SK-N-SH (cell line): ENCODE measurements around the gene GALNT16. TPM values are rescaled to one million over a fixed set of nuclear protein-coding genes. Genes with fewer than 3 reads are reported as not detected.

Source experiments
- CTCF ChIA-PET: fragments of 300-600, 350-600 bp; formaldehyde crosslinking; extraction: SDS; loops from one replicate; lab custom pipeline; 2021; lab: Yijun Ruan, JAX
- POLR2A ChIA-PET: fragments of 350-600 bp; sonication (Branson Sonifier 250); formaldehyde crosslinking; extraction: SDS; loops from one replicate; lab custom pipeline; 2020; ENCODE audit warnings: antibody characterized with exemption, inconsistent platforms; lab: Yijun Ruan, JAX
- DNase-seq: peaks from one replicate; pipeline ENCODE4 v3.0.0; 2012
- H2AFZ ChIP-seq: fragments of 200-600 bp; sonication (generic); 2 replicates; pipeline ENCODE4 v1.8.1; 2016; ENCODE audit warnings: antibody characterized with exemption, mild to moderate bottlenecking, low read depth
- H3F3A ChIP-seq: fragments of 200-600 bp; sonication (generic); replicated peaks from 2 replicates; pipeline ENCODE3; 2016; ENCODE audit warnings: antibody characterized with exemption, mild to moderate bottlenecking; ENCODE audit not compliant: insufficient read depth
- H3K27ac ChIP-seq, 2 experiments: fragments of 200-500 bp in 1 of 2; fragments of 200-600 bp in 1 of 2; sonication (Bioruptor generic) in 1 of 2; sonication (generic), shearing (Covaris generic) in 1 of 2; 2 replicates each; pipeline versions ENCODE4 v1.5.1 to v1.6.1; 2014 to 2016; ENCODE audit warnings: low read depth in 2 of 2, inconsistent platforms in 1 of 2, low read length in 1 of 2, mild to moderate bottlenecking in 1 of 2, mixed read lengths in 1 of 2
- H3K27me3 ChIP-seq: fragments of 200-600 bp; sonication (generic), shearing (Covaris generic); 2 replicates; pipeline ENCODE4 v1.6.1; 2016; ENCODE audit warnings: mixed run types; ENCODE audit not compliant: insufficient read depth
- H3K36me3 ChIP-seq, 2 experiments: fragments of 200-500 bp in 1 of 2; fragments of 200-600 bp in 1 of 2; sonication (Bioruptor generic) in 1 of 2; sonication (generic) in 1 of 2; replicated peaks in 1 of 2; 2 replicates each; pipeline versions ENCODE3 to v1.5.1; 2014 to 2016; ENCODE audit warnings: low read length in 1 of 2, mild to moderate bottlenecking in 1 of 2; ENCODE audit not compliant: insufficient read depth in 2 of 2, control insufficient read depth in 1 of 2
- H3K4me1 ChIP-seq, 2 experiments: fragments of 200-500 bp in 1 of 2; fragments of 200-600 bp in 1 of 2; sonication (Bioruptor generic) in 1 of 2; sonication (generic), shearing (Covaris generic) in 1 of 2; 2 replicates each; pipeline versions ENCODE4 v1.5.1 to v1.6.1; 2014 to 2016; ENCODE audit warnings: low read depth in 1 of 2, low read length in 1 of 2, mixed run types in 1 of 2; ENCODE audit not compliant: insufficient read depth in 2 of 2, control insufficient read depth in 1 of 2
- H3K4me2 ChIP-seq: fragments of 200-600 bp; sonication (generic), shearing (Covaris generic); 2 replicates; pipeline ENCODE4 v1.6.1; 2017; ENCODE audit warnings: mixed run types
- H3K4me3 ChIP-seq, 2 experiments: fragments of 200-500 bp in 1 of 2; fragments of 200-600 bp in 1 of 2; sonication (Bioruptor generic) in 1 of 2; sonication (generic), shearing (Covaris generic) in 1 of 2; 2 replicates each; pipeline versions ENCODE4 v1.5.1 to v1.8.1; 2014 to 2016; ENCODE audit warnings: low read depth in 2 of 2, inconsistent platforms in 1 of 2, low read length in 1 of 2, mild to moderate bottlenecking in 1 of 2, mixed read lengths in 1 of 2, moderate library complexity in 1 of 2
- H3K79me2 ChIP-seq: fragments of 200-600 bp; sonication (generic); 2 replicates; pipeline ENCODE4 v1.8.1; 2017; ENCODE audit warnings: mild to moderate bottlenecking; ENCODE audit not compliant: insufficient read depth
- H3K9ac ChIP-seq: fragments of 200-600 bp; sonication (generic); 2 replicates; pipeline ENCODE4 v1.6.1; 2017; ENCODE audit warnings: mixed run types
- H3K9me2 ChIP-seq: fragments of 200-600 bp; sonication (generic); 2 replicates; pipeline ENCODE4 v1.6.1; 2017; ENCODE audit warnings: mixed run types
- H3K9me3 ChIP-seq: fragments of 200-600 bp; sonication (generic); 2 replicates; pipeline ENCODE4 v1.6.1; 2017; ENCODE audit warnings: mixed run types, mild to moderate bottlenecking, moderate library complexity
- H4K20me1 ChIP-seq: fragments of 200-600 bp; sonication (generic); 2 replicates; pipeline ENCODE4 v1.6.1; 2017; ENCODE audit warnings: mild to moderate bottlenecking, mixed run types; ENCODE audit not compliant: insufficient read depth
- ELF1 ChIP-seq: IDR thresholded peaks from 2 replicates; pipeline ENCODE4 v1.4.0; 2012
- EP300 ChIP-seq, 2 experiments: IDR thresholded peaks; 2 replicates each; pipeline versions ENCODE4 v1.4.0 to v1.6.1; 2012; ENCODE audit warnings: borderline replicate concordance in 1 of 2, low read depth in 1 of 2, low read length in 1 of 2
- EZH2phosphoT487 ChIP-seq: fragments of 200-600 bp; sonication (generic); IDR thresholded peaks from 2 replicates; pipeline ENCODE4 v1.6.1; 2017; ENCODE audit warnings: low read depth, mixed run types, mild to moderate bottlenecking, antibody characterized with exemption, moderate library complexity, borderline replicate concordance
- FOXJ3 ChIP-seq: sonication (generic); formaldehyde crosslinking; IDR thresholded peaks from 2 replicates; pipeline ENCODE4 v1.5.1; 2020; ENCODE audit warnings: mild to moderate bottlenecking, missing genetic modification reagents
- FOXM1 ChIP-seq: IDR thresholded peaks from 2 replicates; pipeline ENCODE4 v1.4.0; 2012; ENCODE audit warnings: low read depth, mild to moderate bottlenecking
- MXI1 ChIP-seq: IDR thresholded peaks from 2 replicates; pipeline ENCODE4 v1.6.1; 2012; ENCODE audit warnings: mild to moderate bottlenecking, low read depth, low read length, improper control_type of control experiment
- NRF1 ChIP-seq: IDR thresholded peaks from 2 replicates; pipeline ENCODE4 v1.6.1; 2012; ENCODE audit warnings: low read depth, mild to moderate bottlenecking, low read length
- POLR2AphosphoS5 ChIP-seq: IDR thresholded peaks from 2 replicates; pipeline ENCODE4 v1.6.1; 2012; ENCODE audit warnings: low read depth, low read length
- RAD21 ChIP-seq: IDR thresholded peaks from 2 replicates; pipeline ENCODE4 v1.6.1; 2012; ENCODE audit warnings: mild to moderate bottlenecking, low read length
- RCOR1 ChIP-seq: fragments of 150-350 bp; IDR thresholded peaks from 2 replicates; pipeline ENCODE4 v1.6.1; 2017; ENCODE audit warnings: antibody characterized with exemption, low read length
- RFX5 ChIP-seq: IDR thresholded peaks from 2 replicates; pipeline ENCODE4 v1.6.1; 2012; ENCODE audit warnings: mild to moderate bottlenecking, improper control_type of control experiment, low read length
- RXRA ChIP-seq: IDR thresholded peaks from 2 replicates; pipeline ENCODE4 v1.4.0; 2012; ENCODE audit warnings: low read depth, mild to moderate bottlenecking, borderline replicate concordance
- SIN3A ChIP-seq: IDR thresholded peaks from 2 replicates; pipeline ENCODE4 v1.6.1; 2012; ENCODE audit warnings: low read depth, mild to moderate bottlenecking, low read length, moderate library complexity, borderline replicate concordance
- SMC3 ChIP-seq: IDR thresholded peaks from 2 replicates; pipeline ENCODE4 v1.6.1; 2012; ENCODE audit warnings: low read depth, low read length, improper control_type of control experiment
- TCF12 ChIP-seq: IDR thresholded peaks from 2 replicates; pipeline ENCODE4 v1.4.0; 2012
- TEAD4 ChIP-seq: IDR thresholded peaks from 2 replicates; pipeline ENCODE4 v1.4.0; 2012; ENCODE audit warnings: mild to moderate bottlenecking, borderline replicate concordance; ENCODE audit not compliant: insufficient read depth
- WGBS: methylation state at CpG from one replicate; pipeline ENCODE4 v1.1.6; 2017; ENCODE audit warnings: low lambda C conversion rate; 5-methylcytosine and 5-hydroxymethylcytosine counted together
- polyA plus RNA-seq, 3 experiments: library from polyadenylated mRNA; depleted of rRNA; stranded (reverse); fragments of >200 nt; gene quantifications; 2 replicates each; pipeline ENCODE4 v1.2.3, GENCODE V29; 2012
- TF ChIP-seq, protein P1 (sequence below): IDR thresholded peaks from 2 replicates; pipeline ENCODE4 v1.4.0; 2012; ENCODE audit warnings: low read depth, borderline replicate concordance
- TF ChIP-seq, protein P2 (sequence below): IDR thresholded peaks from 2 replicates; pipeline ENCODE4 v1.4.0; 2012; ENCODE audit warnings: low read depth
- TF ChIP-seq, protein P3 (sequence below): IDR thresholded peaks from 2 replicates; pipeline ENCODE4 v1.6.1; 2012; ENCODE audit warnings: mild to moderate bottlenecking, low read depth, low read length, moderate library complexity
- TF ChIP-seq, protein P4 (sequence below): fragments of 150-350 bp; IDR thresholded peaks from 2 replicates; pipeline ENCODE4 v1.6.1; 2017; ENCODE audit warnings: antibody characterized with exemption, low read length, low read depth, borderline replicate concordance

The GALNT16 gene
- polyA plus RNA-seq, 1 of the 3 experiments (the other 2 are of a cell fraction), result 17.0 TPM

DNA sequence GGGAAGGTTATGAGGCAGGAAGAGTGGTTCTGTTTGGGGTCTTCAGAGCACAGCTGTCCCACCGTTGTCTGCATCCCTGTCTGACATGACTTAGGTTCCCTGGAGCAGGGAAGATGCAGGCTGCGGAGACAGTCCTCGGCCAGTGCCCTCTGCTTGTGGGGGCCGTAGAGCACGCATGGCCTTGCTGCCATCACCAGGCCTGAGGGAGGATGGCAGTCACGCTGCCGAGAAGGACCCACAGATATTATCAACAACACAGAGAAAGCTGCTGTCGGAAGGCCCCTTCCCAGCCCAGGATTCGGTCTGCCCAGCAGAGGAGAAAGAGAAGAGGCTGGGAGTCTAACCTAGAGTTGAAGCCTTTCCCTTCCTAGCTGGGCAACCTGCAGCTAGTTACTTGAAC lies 103.1 kb downstream of the GALNT16 start (continued):
- TF ChIP-seq, protein P1, sequence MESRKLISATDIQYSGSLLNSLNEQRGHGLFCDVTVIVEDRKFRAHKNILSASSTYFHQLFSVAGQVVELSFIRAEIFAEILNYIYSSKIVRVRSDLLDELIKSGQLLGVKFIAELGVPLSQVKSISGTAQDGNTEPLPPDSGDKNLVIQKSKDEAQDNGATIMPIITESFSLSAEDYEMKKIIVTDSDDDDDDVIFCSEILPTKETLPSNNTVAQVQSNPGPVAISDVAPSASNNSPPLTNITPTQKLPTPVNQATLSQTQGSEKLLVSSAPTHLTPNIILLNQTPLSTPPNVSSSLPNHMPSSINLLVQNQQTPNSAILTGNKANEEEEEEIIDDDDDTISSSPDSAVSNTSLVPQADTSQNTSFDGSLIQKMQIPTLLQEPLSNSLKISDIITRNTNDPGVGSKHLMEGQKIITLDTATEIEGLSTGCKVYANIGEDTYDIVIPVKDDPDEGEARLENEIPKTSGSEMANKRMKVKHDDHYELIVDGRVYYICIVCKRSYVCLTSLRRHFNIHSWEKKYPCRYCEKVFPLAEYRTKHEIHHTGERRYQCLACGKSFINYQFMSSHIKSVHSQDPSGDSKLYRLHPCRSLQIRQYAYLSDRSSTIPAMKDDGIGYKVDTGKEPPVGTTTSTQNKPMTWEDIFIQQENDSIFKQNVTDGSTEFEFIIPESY, result no peak
- TF ChIP-seq RXRA, result no peak
- TF ChIP-seq, protein P2, sequence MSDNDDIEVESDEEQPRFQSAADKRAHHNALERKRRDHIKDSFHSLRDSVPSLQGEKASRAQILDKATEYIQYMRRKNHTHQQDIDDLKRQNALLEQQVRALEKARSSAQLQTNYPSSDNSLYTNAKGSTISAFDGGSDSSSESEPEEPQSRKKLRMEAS, result no peak
- no peak for TF ChIP-seq POLR2AphosphoS5
- TF ChIP-seq EZH2phosphoT487, result no peak
- no peak for TF ChIP-seq EP300 (IDR thresholded peaks at IDR 0.05; ENCODE audit: borderline replicate concordance in 1 of 2, low read depth in 1 of 2, low read length in 1 of 2)
- no peak for TF ChIP-seq TCF12
- TF ChIP-seq, all 33 proteins: peak for 5

DNA sequence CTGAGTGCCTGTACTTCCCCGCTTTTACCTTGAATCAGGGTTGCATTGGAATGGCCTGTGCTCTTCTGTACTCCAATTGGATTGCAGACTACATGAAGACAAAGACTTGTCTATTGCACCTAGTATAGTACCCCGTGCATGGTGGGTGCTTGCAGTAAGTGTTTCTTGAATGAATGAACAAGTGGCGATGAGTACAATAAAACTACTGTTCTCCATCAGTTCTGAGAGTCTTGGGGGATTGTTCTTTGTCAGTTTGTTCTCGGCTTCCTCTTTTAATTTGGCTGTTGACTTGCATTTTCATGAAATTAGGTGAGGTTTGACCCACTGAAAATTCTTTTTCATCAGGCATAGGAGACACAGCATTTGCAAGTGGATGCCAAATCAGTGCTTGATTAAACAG lies 104.0 kb downstream of the GALNT16 start:
- ChIA-PET CTCF (interaction anchor here (1.0 to 9.0 kb wide), 14 partner anchors 13 to 234 kb away, joined by 3 to 92 read pairs (median 10); partner anchors contain the start of gene GALNT16), POLR2A (no interaction called here)

More for the DNA sequence above, 104.0 kb downstream of the GALNT16 start:
- Histone ChIP-seq H3K4me1 (peaks cover 0 to 7% of the 10 kb centered on the region in 2 experiments; a peak in 1 of 4 replicates), H3K36me3 (peaks cover 0 to 3% of the 10 kb centered on the region in 2 experiments), H3K4me2 (no peak overlapping the region), H3K79me2 (no peaks in the 10 kb centered on the region), H3F3A (no peaks in the 10 kb centered on the region), H3K9me3 (no peaks in the 10 kb centered on the region), H3K4me3 (no peak overlapping the region), H3K9me2 (no peaks in the 10 kb centered on the region), H3K27me3 (no peaks in the 10 kb centered on the region), H3K27ac (no peak overlapping the region), H2AFZ (no peak overlapping the region), H3K9ac (no peak overlapping the region), H4K20me1 (no peaks in the 10 kb centered on the region)
- no peak for DNase-seq
- TF ChIP-seq FOXJ3 (CRISPR knock-in tag) (no peak), RCOR1 (no peak), RFX5 (no peak), NRF1 (no peak), FOXM1 (no peak), MXI1 (no peak), ELF1 (no peak), TEAD4 (no peak), RAD21 (no peak), SIN3A (no peak), POLR2AphosphoS5 (no peak), SMC3 (no peak)
- TF ChIP-seq, protein P2, result no peak
- TF ChIP-seq, protein P3, sequence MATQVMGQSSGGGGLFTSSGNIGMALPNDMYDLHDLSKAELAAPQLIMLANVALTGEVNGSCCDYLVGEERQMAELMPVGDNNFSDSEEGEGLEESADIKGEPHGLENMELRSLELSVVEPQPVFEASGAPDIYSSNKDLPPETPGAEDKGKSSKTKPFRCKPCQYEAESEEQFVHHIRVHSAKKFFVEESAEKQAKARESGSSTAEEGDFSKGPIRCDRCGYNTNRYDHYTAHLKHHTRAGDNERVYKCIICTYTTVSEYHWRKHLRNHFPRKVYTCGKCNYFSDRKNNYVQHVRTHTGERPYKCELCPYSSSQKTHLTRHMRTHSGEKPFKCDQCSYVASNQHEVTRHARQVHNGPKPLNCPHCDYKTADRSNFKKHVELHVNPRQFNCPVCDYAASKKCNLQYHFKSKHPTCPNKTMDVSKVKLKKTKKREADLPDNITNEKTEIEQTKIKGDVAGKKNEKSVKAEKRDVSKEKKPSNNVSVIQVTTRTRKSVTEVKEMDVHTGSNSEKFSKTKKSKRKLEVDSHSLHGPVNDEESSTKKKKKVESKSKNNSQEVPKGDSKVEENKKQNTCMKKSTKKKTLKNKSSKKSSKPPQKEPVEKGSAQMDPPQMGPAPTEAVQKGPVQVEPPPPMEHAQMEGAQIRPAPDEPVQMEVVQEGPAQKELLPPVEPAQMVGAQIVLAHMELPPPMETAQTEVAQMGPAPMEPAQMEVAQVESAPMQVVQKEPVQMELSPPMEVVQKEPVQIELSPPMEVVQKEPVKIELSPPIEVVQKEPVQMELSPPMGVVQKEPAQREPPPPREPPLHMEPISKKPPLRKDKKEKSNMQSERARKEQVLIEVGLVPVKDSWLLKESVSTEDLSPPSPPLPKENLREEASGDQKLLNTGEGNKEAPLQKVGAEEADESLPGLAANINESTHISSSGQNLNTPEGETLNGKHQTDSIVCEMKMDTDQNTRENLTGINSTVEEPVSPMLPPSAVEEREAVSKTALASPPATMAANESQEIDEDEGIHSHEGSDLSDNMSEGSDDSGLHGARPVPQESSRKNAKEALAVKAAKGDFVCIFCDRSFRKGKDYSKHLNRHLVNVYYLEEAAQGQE, result no peak
- TF ChIP-seq, protein P4, sequence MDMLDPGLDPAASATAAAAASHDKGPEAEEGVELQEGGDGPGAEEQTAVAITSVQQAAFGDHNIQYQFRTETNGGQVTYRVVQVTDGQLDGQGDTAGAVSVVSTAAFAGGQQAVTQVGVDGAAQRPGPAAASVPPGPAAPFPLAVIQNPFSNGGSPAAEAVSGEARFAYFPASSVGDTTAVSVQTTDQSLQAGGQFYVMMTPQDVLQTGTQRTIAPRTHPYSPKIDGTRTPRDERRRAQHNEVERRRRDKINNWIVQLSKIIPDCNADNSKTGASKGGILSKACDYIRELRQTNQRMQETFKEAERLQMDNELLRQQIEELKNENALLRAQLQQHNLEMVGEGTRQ, result no peak
- 85% methylated on average over 4 of the region's 4 CpGs for WGBS
